ENCODE data around the gene PPIH.
A peak's percentile ranks its signal among the peaks of the same experiment; 100 is the strongest.

PPIH gene

GRCh38 chr1:42682739-42683531 lies 24.7 kb downstream of the PPIH start:
- no peak for TF ChIP-seq CTCF (IDR thresholded peaks at IDR 0.05; ENCODE audit: insufficient read depth, low read depth, low read length, missing control alignments)
- peak; percentile 88 for DNase-seq (ENCODE audit: low read depth)

GRCh38 chr1:42684139-42684538 lies 25.9 kb downstream of the PPIH start:
- DNase-seq (ENCODE audit: low read depth), result peak; percentile 36
- peak overlapping the region; percentile 86 for H3K4me3 ChIP-seq (ENCODE audit: low read depth, low read length)

More at GRCh38 chr1:42682739-42683531, 24.7 kb downstream of the PPIH start:
- peak overlapping the region; percentile 86 for H3K4me3 ChIP-seq (ENCODE audit: low read depth, low read length)

GRCh38 chr1:42686418-42686817 lies 28.2 kb downstream of the PPIH start:
- no peak for TF ChIP-seq CTCF (IDR thresholded peaks at IDR 0.05; ENCODE audit: insufficient read depth, low read depth, low read length, missing control alignments)
- DNase-seq (ENCODE audit: low read depth), result no peak
- peak overlapping the region; percentile 86 for H3K4me3 ChIP-seq (ENCODE audit: low read depth, low read length)

More at GRCh38 chr1:42684139-42684538, 25.9 kb downstream of the PPIH start:
- TF ChIP-seq CTCF (IDR thresholded peaks at IDR 0.05; ENCODE audit: insufficient read depth, low read depth, low read length, missing control alignments), result no peak

- H3K4me3 ChIP-seq (ENCODE audit: low read depth, low read length), result no peak overlapping the region
- no peak for DNase-seq (ENCODE audit: low read depth)
- no peak for TF ChIP-seq CTCF (IDR thresholded peaks at IDR 0.05; ENCODE audit: insufficient read depth, low read depth, low read length, missing control alignments)
These were observed 31.7 kb downstream of the PPIH start for GRCh38 chr1:42689912-42690311.

GRCh38 chr1:42690477-42691156 lies 32.4 kb downstream of the PPIH start:
- peak; percentile 31 for TF ChIP-seq CTCF (IDR thresholded peaks at IDR 0.05; ENCODE audit: insufficient read depth, low read depth, low read length, missing control alignments)
- DNase-seq (ENCODE audit: low read depth), result peak; percentile 35

GRCh38 chr1:42691157-42691498 lies 32.9 kb downstream of the PPIH start:
- no peak for TF ChIP-seq CTCF (IDR thresholded peaks at IDR 0.05; ENCODE audit: insufficient read depth, low read depth, low read length, missing control alignments)
- H3K4me3 ChIP-seq (ENCODE audit: low read depth, low read length), result no peak overlapping the region
- DNase-seq (ENCODE audit: low read depth), result peak; percentile 50

More at GRCh38 chr1:42690477-42691156, 32.4 kb downstream of the PPIH start:
- peak overlapping the region; percentile 24 for H3K4me3 ChIP-seq (ENCODE audit: low read depth, low read length)
